Sigmoid colon (tissue), 4 donors: Measurements from ENCODE around the gene CYP2F1.
"Not testable (repeated sequence)": the region's sequence is repeated elsewhere in the genome, so short reads cannot be mapped to it uniquely, and the experiment has no call there.

Experiments used
- CTCF ChIP-seq, 4 experiments: fragments of 450-650 bp in 3 of 4; fragments of 200-600 bp in 1 of 4; IDR thresholded peaks; one replicate each; pipeline ENCODE4 v1.5.1; 2016 to 2019; ENCODE audit warnings: antibody characterized with exemption in 4 of 4, mild to moderate bottlenecking in 3 of 4, moderate library complexity in 2 of 4
- POLR2A ChIP-seq, 2 donors: fragments of 450-650 bp; IDR thresholded peaks; one replicate each; pipeline ENCODE4 v1.6.1; 2016; ENCODE audit warnings: antibody characterized with exemption in 2 of 2, mild to moderate bottlenecking in 2 of 2, moderate library complexity in 2 of 2
- POLR2AphosphoS5 ChIP-seq, 4 donors: sonication (generic); formaldehyde crosslinking; IDR thresholded peaks; one replicate each; pipeline ENCODE4 v1.6.1; 2017; ENCODE audit warnings: antibody characterized with exemption in 4 of 4

- TF ChIP-seq POLR2A, CTCF, POLR2AphosphoS5 (IDR thresholded peaks at IDR 0.05): not testable (repeated sequence)
These were observed 21.5 kb downstream of the CYP2F1 start for GRCh38 chr19:41135390-41136384.
